ENCODE measurements around the gene MRPL34. TPM values are rescaled to one million over a fixed set of nuclear protein-coding genes. Genes with fewer than 3 reads are reported as not detected.

MRPL34 gene
- total RNA-seq, 3 donors from 2014 or later, result 88.5 to 139 (median 98.0) TPM

- no peaks in the 10 kb centered on the region for H3K27me3 ChIP-seq
- H3K36me3 ChIP-seq, result no peaks in the 10 kb centered on the region
- peak overlapping the region in 2 of 3 donors; percentile 56 to 69 for H3K4me3 ChIP-seq
- H3K27ac ChIP-seq, result no peak overlapping the region
- TF ChIP-seq, protein P1, sequence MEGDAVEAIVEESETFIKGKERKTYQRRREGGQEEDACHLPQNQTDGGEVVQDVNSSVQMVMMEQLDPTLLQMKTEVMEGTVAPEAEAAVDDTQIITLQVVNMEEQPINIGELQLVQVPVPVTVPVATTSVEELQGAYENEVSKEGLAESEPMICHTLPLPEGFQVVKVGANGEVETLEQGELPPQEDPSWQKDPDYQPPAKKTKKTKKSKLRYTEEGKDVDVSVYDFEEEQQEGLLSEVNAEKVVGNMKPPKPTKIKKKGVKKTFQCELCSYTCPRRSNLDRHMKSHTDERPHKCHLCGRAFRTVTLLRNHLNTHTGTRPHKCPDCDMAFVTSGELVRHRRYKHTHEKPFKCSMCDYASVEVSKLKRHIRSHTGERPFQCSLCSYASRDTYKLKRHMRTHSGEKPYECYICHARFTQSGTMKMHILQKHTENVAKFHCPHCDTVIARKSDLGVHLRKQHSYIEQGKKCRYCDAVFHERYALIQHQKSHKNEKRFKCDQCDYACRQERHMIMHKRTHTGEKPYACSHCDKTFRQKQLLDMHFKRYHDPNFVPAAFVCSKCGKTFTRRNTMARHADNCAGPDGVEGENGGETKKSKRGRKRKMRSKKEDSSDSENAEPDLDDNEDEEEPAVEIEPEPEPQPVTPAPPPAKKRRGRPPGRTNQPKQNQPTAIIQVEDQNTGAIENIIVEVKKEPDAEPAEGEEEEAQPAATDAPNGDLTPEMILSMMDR (IDR thresholded peaks at IDR 0.05), result no peak
- TF ChIP-seq POLR2A (IDR thresholded peaks at IDR 0.05), result no peak
- TF ChIP-seq POLR2AphosphoS5 (IDR thresholded peaks at IDR 0.05), result no peak
- H3K4me1 ChIP-seq, result peaks cover 4 to 20% of the 10 kb centered on the region in 2 donors
- intact Hi-C loops (cut with DNase I; ENCODE audit: low total_unique reads), result no loop called here
- DNase-seq (ENCODE audit: low spot score in 2 of 2), result no peak
- H3K9me3 ChIP-seq, result no peaks in the 10 kb centered on the region
These were observed 23.9 kb downstream of the MRPL34 start for GRCh38 chr19:17329366-17330261.

- H3K36me3 ChIP-seq, result no peaks in the 10 kb centered on the region
- H3K27ac ChIP-seq, result no peak overlapping the region
- no peak overlapping the region for H3K4me3 ChIP-seq
- peaks cover 4 to 20% of the 10 kb centered on the region in 2 donors for H3K4me1 ChIP-seq
- no peak for DNase-seq (ENCODE audit: low spot score in 2 of 2)
- TF ChIP-seq, protein P1 (IDR thresholded peaks at IDR 0.05), result no peak
- TF ChIP-seq POLR2AphosphoS5 (IDR thresholded peaks at IDR 0.05), result no peak
- no peaks in the 10 kb centered on the region for H3K9me3 ChIP-seq
- intact Hi-C loops (cut with DNase I; ENCODE audit: low total_unique reads), result no loop called here
- no peaks in the 10 kb centered on the region for H3K27me3 ChIP-seq
These were observed 24.8 kb downstream of the MRPL34 start for GRCh38 chr19:17330262-17331044.

DNA sequence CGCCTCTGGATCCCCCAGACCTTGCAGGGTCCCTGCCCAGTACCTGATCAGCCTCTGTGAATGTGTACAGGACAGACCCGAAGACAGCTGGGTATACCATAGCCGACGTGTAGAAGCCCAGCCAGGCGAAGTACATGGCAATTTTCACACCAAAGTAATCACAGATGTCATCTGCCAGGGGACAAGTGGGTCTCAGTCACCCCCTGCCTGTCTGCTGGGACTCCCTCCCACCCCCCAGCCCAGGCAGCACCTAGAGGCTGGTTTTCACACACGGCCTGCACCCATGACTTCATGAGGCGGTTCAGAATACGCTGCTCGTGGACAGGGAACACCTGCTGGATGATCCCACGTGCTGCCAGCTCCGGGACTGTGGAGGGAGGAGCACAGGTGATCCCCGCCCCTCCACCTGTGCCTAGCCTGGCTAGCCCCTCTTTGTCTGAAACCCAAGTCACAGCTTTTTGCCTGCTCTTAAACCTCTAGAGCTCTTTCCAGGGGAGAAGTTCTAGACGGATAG is 25.4 kb downstream of the MRPL34 start:
- H3K9me3 ChIP-seq, result no peaks in the 10 kb centered on the region
- no peak overlapping the region for H3K27ac ChIP-seq
- DNase-seq (ENCODE audit: low spot score in 2 of 2), result no peak
- TF ChIP-seq POLR2AphosphoS5 (IDR thresholded peaks at IDR 0.05), result no peak
- TF ChIP-seq, protein P1 (IDR thresholded peaks at IDR 0.05), result no peak
- no peaks in the 10 kb centered on the region for H3K27me3 ChIP-seq
- H3K4me1 ChIP-seq, result peaks cover 4 to 18% of the 10 kb centered on the region in 2 donors
- H3K36me3 ChIP-seq, result no peaks in the 10 kb centered on the region
- H3K4me3 ChIP-seq, result no peak overlapping the region
- intact Hi-C loops (cut with DNase I; ENCODE audit: low total_unique reads), result no loop called here

DNA sequence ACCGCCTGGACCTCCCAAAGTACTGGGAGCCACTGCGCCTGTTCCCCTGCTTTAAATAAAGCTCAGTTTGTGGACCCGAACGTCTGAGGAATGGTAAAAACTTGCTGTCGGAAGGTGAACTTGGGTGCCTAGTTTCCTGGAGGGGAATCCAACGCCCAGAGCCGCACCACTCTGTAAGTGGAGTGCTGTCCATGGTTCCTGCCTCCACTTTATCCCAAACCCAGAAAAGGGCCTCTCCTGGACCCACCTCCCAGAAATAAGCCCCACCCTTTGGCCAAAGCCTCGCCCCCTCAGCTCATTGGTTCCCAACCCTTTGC is 26.6 kb downstream of the MRPL34 start:
- DNase-seq (ENCODE audit: low spot score in 2 of 2), result no peak
- Histone ChIP-seq H3K4me3 (no peak overlapping the region), H3K36me3 (no peaks in the 10 kb centered on the region), H3K27ac (no peak overlapping the region), H3K9me3 (no peaks in the 10 kb centered on the region), H3K4me1 (peaks cover 4 to 6% of the 10 kb centered on the region in 2 donors), H3K27me3 (no peaks in the 10 kb centered on the region)
- intact Hi-C loops (cut with DNase I; ENCODE audit: low total_unique reads), result no loop called here
- TF ChIP-seq POLR2AphosphoS5 (IDR thresholded peaks at IDR 0.05) (no peak), POLR2A (IDR thresholded peaks at IDR 0.05) (no peak)
- TF ChIP-seq, protein P1 (IDR thresholded peaks at IDR 0.05), result no peak

Measured in breast epithelium (tissue), 4 donors.